K562 (cell line): ENCODE data around the gene QKI.

ENCODE experiments used
- ETS2 ChIP-seq: IDR thresholded peaks from 2 replicates; pipeline ENCODE4 v1.6.1; 2016; ENCODE audit warnings: borderline replicate concordance, missing genetic modification characterization, mild to moderate bottlenecking, moderate library complexity, missing compliant biosample characterization; ENCODE audit not compliant: poor library complexity, severe bottlenecking
- GATA2 ChIP-seq: sonication (generic); formaldehyde crosslinking; IDR thresholded peaks from 2 replicates; pipeline ENCODE4 v1.4.0; 2020; ENCODE audit warnings: mild to moderate bottlenecking, missing genetic modification reagents
- MYC ChIP-seq, 2 experiments: fragments of 250-450 bp in 1 of 2; sonication (Bioruptor Pico) in 1 of 2; IDR thresholded peaks; 2 replicates each; pipeline versions ENCODE4 v1.5.1 to v1.6.1; 2012 to 2021; ENCODE audit warnings: low read depth in 2 of 2, borderline replicate concordance in 1 of 2, improper control_type of control experiment in 1 of 2, low read length in 1 of 2, mild to moderate bottlenecking in 1 of 2, moderate library complexity in 1 of 2
- YY1 ChIP-seq, 3 experiments: IDR thresholded peaks; 2 replicates each; pipeline ENCODE4 v1.6.1; 2011; ENCODE audit warnings: low read length in 2 of 3, mild to moderate bottlenecking in 2 of 3, moderate library complexity in 2 of 3, borderline replicate concordance in 1 of 3, control low read depth in 1 of 3, low read depth in 1 of 3; ENCODE audit not compliant: insufficient read depth in 3 of 3, insufficient replicate concordance in 2 of 3, control insufficient read depth in 1 of 3, insufficient read length in 1 of 3; ENCODE audit errors: extremely low read depth in 1 of 3

GRCh38 chr6:163373240-163373639 is 41.3 kb upstream of the QKI start:
- TF ChIP-seq YY1 (IDR thresholded peaks at IDR 0.05; ENCODE audit: borderline replicate concordance in 1 of 3, control insufficient read depth in 1 of 3, extremely low read depth in 1 of 3, insufficient read depth in 3 of 3, insufficient read length in 1 of 3, insufficient replicate concordance in 2 of 3, low read depth in 1 of 3, low read length in 2 of 3) (no peak), GATA2 (CRISPR knock-in tag) (no peak), ETS2 (no peak), MYC (IDR thresholded peaks at IDR 0.05; ENCODE audit: low read depth, low read length) (no peak), MYC (CRISPR knock-in tag; IDR thresholded peaks at IDR 0.05; ENCODE audit: borderline replicate concordance, low read depth) (no peak)
